ENCODE data around the gene SRPK2. TPM values are rescaled to one million over a fixed set of nuclear protein-coding genes. Genes with fewer than 3 reads are reported as not detected.

SRPK2 gene
- total RNA-seq, 1 experiment from 2014 or later = 59.8 TPM

DNA sequence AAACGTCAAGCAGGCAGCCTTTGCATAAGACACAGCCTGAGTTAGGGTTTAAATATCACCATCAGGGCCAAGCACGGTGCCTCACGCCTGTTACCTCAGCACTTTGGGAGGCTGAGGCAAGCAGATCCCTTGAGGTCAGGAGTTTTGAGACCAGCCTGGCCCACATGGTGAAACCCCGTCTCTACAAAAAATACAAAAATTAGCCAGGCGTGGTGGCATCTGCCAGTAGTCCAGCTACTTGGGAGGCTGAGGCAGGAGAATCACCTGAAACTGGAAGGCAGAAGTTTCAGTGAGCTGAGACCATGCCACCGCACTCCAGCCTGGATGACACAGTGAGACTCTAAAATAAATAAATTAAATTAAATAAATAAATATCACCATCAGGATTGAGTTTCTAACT lies 33.0 kb downstream of the SRPK2 start:
- Histone ChIP-seq H3K9me3 (ENCODE audit: low read depth, low read length, poor library complexity, severe bottlenecking) (no peaks in the 10 kb centered on the region), H3K36me3 (ENCODE audit: insufficient read depth, low read length, poor library complexity, severe bottlenecking) (no peaks in the 10 kb centered on the region), H3K4me3 (ENCODE audit: low read depth, low read length, poor library complexity, severe bottlenecking) (no peak overlapping the region), H3K4me1 (ENCODE audit: insufficient read depth, low read length, poor library complexity, severe bottlenecking) (peaks cover 30% of the 10 kb centered on the region), H3K27ac (ENCODE audit: low read depth, low read length, poor library complexity, severe bottlenecking) (no peak overlapping the region), H3K27me3 (replicated peaks; ENCODE audit: insufficient read depth, low read depth, low read length, poor library complexity) (no peaks in the 10 kb centered on the region)
- TF ChIP-seq EZH2 (IDR thresholded peaks at IDR 0.05; ENCODE audit: borderline replicate concordance, low read depth, low read length, poor library complexity, severe bottlenecking) = no peak
- TF ChIP-seq, protein P1, sequence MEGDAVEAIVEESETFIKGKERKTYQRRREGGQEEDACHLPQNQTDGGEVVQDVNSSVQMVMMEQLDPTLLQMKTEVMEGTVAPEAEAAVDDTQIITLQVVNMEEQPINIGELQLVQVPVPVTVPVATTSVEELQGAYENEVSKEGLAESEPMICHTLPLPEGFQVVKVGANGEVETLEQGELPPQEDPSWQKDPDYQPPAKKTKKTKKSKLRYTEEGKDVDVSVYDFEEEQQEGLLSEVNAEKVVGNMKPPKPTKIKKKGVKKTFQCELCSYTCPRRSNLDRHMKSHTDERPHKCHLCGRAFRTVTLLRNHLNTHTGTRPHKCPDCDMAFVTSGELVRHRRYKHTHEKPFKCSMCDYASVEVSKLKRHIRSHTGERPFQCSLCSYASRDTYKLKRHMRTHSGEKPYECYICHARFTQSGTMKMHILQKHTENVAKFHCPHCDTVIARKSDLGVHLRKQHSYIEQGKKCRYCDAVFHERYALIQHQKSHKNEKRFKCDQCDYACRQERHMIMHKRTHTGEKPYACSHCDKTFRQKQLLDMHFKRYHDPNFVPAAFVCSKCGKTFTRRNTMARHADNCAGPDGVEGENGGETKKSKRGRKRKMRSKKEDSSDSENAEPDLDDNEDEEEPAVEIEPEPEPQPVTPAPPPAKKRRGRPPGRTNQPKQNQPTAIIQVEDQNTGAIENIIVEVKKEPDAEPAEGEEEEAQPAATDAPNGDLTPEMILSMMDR (conservative IDR thresholded peaks at IDR 0.05; ENCODE audit: low read depth, low read length) = no peak
- no TSS peak for BruUV-seq (replicated peaks)
- no peak for DNase-seq (ENCODE audit: low spot score)
- POLR2A ChIA-PET (ENCODE audit: low non-redundant PET) = no interaction called here
- CTCF ChIA-PET = no interaction called here
- intact Hi-C loops (cut with micrococcal nuclease; ENCODE audit: unreplicated experiment) = no loop called here

DNA sequence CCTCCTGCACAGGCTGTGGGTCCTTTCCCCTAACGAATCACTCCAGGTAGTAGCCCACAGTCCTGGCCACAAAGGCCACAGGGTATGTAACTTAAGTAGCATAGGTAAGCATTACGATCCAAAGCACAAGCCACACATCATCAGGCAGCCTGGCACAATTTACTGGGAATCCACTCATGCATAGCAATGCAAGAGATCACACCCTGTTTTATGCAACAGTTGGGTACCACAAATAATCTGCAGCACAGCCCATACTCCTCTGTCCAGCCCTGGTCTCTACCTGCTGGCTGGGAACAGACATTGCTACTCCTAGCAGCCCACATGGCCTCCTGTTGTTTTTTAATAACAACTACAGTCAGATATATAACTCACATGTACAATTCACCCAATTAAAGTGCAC lies 34.3 kb downstream of the SRPK2 start:
- BruUV-seq (replicated peaks) = no TSS peak
- ChIA-PET POLR2A (ENCODE audit: low non-redundant PET) (no interaction called here), CTCF (no interaction called here)
- Histone ChIP-seq H3K27me3 (replicated peaks; ENCODE audit: insufficient read depth, low read depth, low read length, poor library complexity) (no peaks in the 10 kb centered on the region), H3K36me3 (ENCODE audit: insufficient read depth, low read length, poor library complexity, severe bottlenecking) (no peaks in the 10 kb centered on the region), H3K4me1 (ENCODE audit: insufficient read depth, low read length, poor library complexity, severe bottlenecking) (peaks cover 30% of the 10 kb centered on the region), H3K4me3 (ENCODE audit: low read depth, low read length, poor library complexity, severe bottlenecking) (no peak overlapping the region), H3K9me3 (ENCODE audit: low read depth, low read length, poor library complexity, severe bottlenecking) (no peaks in the 10 kb centered on the region), H3K27ac (ENCODE audit: low read depth, low read length, poor library complexity, severe bottlenecking) (no peak overlapping the region)
- no peak for DNase-seq (ENCODE audit: low spot score)
- intact Hi-C loops (cut with micrococcal nuclease; ENCODE audit: unreplicated experiment) = no loop called here
- TF ChIP-seq, protein P1 (conservative IDR thresholded peaks at IDR 0.05; ENCODE audit: low read depth, low read length) = no peak
- no peak for TF ChIP-seq EZH2 (IDR thresholded peaks at IDR 0.05; ENCODE audit: borderline replicate concordance, low read depth, low read length, poor library complexity, severe bottlenecking)

DNA sequence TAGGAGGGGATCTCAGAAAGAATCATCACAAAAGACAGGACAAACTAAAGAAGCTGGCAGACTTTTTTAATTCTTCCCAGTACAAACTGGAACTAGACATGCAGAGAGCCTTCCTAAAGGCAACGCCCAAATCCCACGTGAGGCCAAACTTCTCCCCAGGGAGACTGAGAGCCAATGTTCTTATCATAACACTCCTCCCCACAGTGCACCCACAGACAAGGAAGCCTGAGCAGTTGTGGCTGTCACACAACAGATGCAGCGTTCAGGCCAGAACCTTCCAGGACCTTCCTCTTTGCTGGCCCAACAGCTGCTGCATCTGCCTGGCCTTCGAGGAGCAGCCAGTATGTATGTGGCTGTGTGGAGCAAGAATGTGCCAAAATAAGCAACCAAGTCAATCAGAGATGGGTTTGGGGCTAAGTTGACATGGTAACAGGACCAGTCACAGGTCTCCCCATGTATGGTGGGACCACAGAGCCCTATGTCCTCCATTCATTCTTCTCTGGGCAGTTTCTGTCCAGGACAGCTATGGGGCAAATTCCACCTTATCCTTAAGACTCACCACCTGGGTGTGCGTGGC lies 34.9 kb downstream of the SRPK2 start:
- ChIA-PET POLR2A (ENCODE audit: low non-redundant PET) (no interaction called here), CTCF (no interaction called here)
- Histone ChIP-seq H3K27me3 (replicated peaks; ENCODE audit: insufficient read depth, low read depth, low read length, poor library complexity) (no peaks in the 10 kb centered on the region), H3K27ac (ENCODE audit: low read depth, low read length, poor library complexity, severe bottlenecking) (no peak overlapping the region), H3K9me3 (ENCODE audit: low read depth, low read length, poor library complexity, severe bottlenecking) (no peaks in the 10 kb centered on the region), H3K36me3 (ENCODE audit: insufficient read depth, low read length, poor library complexity, severe bottlenecking) (no peaks in the 10 kb centered on the region), H3K4me1 (ENCODE audit: insufficient read depth, low read length, poor library complexity, severe bottlenecking) (peaks cover 28% of the 10 kb centered on the region), H3K4me3 (ENCODE audit: low read depth, low read length, poor library complexity, severe bottlenecking) (no peak overlapping the region)
- BruUV-seq (replicated peaks) = no TSS peak
- intact Hi-C loops (cut with micrococcal nuclease; ENCODE audit: unreplicated experiment) = no loop called here
- peak; percentile 47 for DNase-seq (ENCODE audit: low spot score)
- TF ChIP-seq, protein P1 (conservative IDR thresholded peaks at IDR 0.05; ENCODE audit: low read depth, low read length) = no peak
- no peak for TF ChIP-seq EZH2 (IDR thresholded peaks at IDR 0.05; ENCODE audit: borderline replicate concordance, low read depth, low read length, poor library complexity, severe bottlenecking)
